HCT116 (cell line): ENCODE measurements around the gene CHTF18.

ENCODE experiments used
- CTCF ChIP-seq, 3 experiments: fragments of 200-600 bp in 1 of 3; sonication (generic) in 1 of 3; IDR thresholded peaks in 2 of 3; conservative IDR thresholded peaks in 1 of 3; 2 replicates each; pipeline ENCODE4 v1.5.1; 2012 to 2017; ENCODE audit warnings: low read depth in 2 of 3, low read length in 2 of 3, antibody characterized with exemption in 1 of 3, borderline replicate concordance in 1 of 3, control low read depth in 1 of 3, mild to moderate bottlenecking in 1 of 3, mixed read lengths in 1 of 3, mixed run types in 1 of 3, moderate library complexity in 1 of 3; ENCODE audit not compliant: insufficient read depth in 1 of 3
- EGR1 ChIP-seq: IDR thresholded peaks from 2 replicates; pipeline ENCODE4 v1.6.1; 2012; ENCODE audit warnings: low read depth
- EZH2 ChIP-seq: fragments of 200-600 bp; sonication (generic); IDR thresholded peaks from 2 replicates; pipeline ENCODE4 v1.6.1; 2017; ENCODE audit warnings: antibody characterized with exemption, mixed run types
- POLR2A ChIP-seq: IDR thresholded peaks from 2 replicates; pipeline ENCODE4 v1.7.0; 2011; ENCODE audit warnings: borderline replicate concordance; ENCODE audit not compliant: insufficient read depth, insufficient read length; ENCODE audit errors: extremely low read depth
- POLR2AphosphoS5 ChIP-seq: IDR thresholded peaks from 2 replicates; pipeline ENCODE4 v1.6.1; 2011; ENCODE audit warnings: mild to moderate bottlenecking, low read depth, low read length, moderate library complexity
- RAD21 ChIP-seq: IDR thresholded peaks from 2 replicates; pipeline ENCODE4 v1.6.1; 2012; ENCODE audit warnings: low read depth, mild to moderate bottlenecking
- SIN3A ChIP-seq: IDR thresholded peaks from 2 replicates; pipeline ENCODE4 v1.6.1; 2012; ENCODE audit warnings: low read depth
- TCF7L2 ChIP-seq: IDR thresholded peaks from 2 replicates; pipeline ENCODE4 v1.7.0; 2011; ENCODE audit warnings: borderline replicate concordance, inconsistent platforms; ENCODE audit not compliant: insufficient read depth, insufficient read length; ENCODE audit errors: extremely low read depth

GRCh38 chr16:839643-840408, 51.4 kb downstream of the CHTF18 start:
- TF ChIP-seq SIN3A (no peak), CTCF (IDR thresholded peaks at IDR 0.05 in 2 of 3, conservative IDR thresholded peaks at IDR 0.05 in 1 of 3; ENCODE audit: borderline replicate concordance in 1 of 3, insufficient read depth in 1 of 3, low read depth in 2 of 3, low read length in 2 of 3) (no peak), POLR2A (no peak), RAD21 (no peak), EZH2 (no peak), POLR2AphosphoS5 (no peak), EGR1 (no peak), TCF7L2 (no peak)
